GM10248 (cell line): ENCODE results near the gene GJC2.

Experiments used
- CTCF ChIA-PET: fragments of 300-600 bp; sonication (Branson Sonifier 250); formaldehyde crosslinking; extraction: SDS; loops from one replicate; lab custom pipeline; 2021; ENCODE audit warnings: antibody characterized with exemption; lab: Yijun Ruan, JAX
- POLR2A ChIA-PET: fragments of 350-650 bp; sonication (Branson Sonifier 250); formaldehyde crosslinking; extraction: SDS; loops from one replicate; lab custom pipeline; 2020; ENCODE audit warnings: antibody characterized with exemption; lab: Yijun Ruan, JAX
- DNase-seq: peaks from one replicate; pipeline ENCODE4 v3.0.0; 2012; ENCODE audit errors: extremely low spot score
- TF ChIP-seq, protein P1 (sequence below): IDR thresholded peaks from 2 replicates; pipeline ENCODE4 v1.5.1; 2012; ENCODE audit warnings: mild to moderate bottlenecking, low read depth; ENCODE audit errors: extremely low read depth, missing control alignments, control extremely low read depth

GJC2 gene

DNA sequence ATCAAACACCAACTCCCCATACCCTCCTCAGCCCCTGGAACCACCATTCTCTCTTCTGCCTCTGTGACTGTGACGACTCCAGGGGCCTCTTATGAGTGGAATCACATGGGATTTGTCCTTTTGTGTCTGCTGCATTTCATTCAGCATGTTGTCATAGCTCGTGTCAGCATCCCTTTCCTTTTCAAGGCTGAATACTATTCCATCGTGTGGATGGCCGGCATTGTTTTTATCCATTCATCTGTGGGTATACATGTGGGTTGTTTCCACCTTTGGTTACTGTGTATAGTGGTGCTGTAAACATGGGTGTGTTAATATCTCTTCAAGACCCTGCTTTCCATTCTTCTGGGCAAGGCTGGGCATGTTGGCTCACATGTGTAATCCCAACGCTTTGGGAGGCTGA lies 41.0 kb downstream of the GJC2 start:
- ChIA-PET POLR2A (no interaction called here), CTCF (interaction anchor here (1.0 to 1.4 kb wide), 2 partner anchors 23 to 60 kb away, joined by 3 to 4 read pairs; no protein-coding TSS in a partner anchor)
- TF ChIP-seq, protein P1, sequence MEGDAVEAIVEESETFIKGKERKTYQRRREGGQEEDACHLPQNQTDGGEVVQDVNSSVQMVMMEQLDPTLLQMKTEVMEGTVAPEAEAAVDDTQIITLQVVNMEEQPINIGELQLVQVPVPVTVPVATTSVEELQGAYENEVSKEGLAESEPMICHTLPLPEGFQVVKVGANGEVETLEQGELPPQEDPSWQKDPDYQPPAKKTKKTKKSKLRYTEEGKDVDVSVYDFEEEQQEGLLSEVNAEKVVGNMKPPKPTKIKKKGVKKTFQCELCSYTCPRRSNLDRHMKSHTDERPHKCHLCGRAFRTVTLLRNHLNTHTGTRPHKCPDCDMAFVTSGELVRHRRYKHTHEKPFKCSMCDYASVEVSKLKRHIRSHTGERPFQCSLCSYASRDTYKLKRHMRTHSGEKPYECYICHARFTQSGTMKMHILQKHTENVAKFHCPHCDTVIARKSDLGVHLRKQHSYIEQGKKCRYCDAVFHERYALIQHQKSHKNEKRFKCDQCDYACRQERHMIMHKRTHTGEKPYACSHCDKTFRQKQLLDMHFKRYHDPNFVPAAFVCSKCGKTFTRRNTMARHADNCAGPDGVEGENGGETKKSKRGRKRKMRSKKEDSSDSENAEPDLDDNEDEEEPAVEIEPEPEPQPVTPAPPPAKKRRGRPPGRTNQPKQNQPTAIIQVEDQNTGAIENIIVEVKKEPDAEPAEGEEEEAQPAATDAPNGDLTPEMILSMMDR = no peak
- no peak for DNase-seq

DNA sequence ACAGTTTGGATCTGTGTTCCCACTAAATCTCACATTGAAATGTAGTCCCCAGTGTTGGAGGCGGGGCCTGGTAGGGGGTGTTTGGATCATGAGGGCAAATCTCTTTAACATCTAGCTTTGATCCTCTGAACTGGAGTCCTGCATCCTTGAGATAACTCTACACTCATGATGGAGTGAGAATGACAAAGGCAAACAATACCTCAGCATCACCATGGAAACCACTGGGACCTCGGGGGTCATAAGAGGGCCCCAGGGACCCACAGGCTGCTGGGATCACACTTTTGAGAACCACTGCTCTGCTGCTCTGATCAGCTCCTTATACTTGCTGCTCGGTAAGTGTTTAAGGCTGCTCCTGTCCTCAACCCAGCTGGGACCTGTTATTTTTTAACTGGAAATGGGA lies 44.7 kb downstream of the GJC2 start:
- TF ChIP-seq, protein P1 = no peak
- ChIA-PET CTCF (no interaction called here), POLR2A (no interaction called here)
- DNase-seq = no peak

DNA sequence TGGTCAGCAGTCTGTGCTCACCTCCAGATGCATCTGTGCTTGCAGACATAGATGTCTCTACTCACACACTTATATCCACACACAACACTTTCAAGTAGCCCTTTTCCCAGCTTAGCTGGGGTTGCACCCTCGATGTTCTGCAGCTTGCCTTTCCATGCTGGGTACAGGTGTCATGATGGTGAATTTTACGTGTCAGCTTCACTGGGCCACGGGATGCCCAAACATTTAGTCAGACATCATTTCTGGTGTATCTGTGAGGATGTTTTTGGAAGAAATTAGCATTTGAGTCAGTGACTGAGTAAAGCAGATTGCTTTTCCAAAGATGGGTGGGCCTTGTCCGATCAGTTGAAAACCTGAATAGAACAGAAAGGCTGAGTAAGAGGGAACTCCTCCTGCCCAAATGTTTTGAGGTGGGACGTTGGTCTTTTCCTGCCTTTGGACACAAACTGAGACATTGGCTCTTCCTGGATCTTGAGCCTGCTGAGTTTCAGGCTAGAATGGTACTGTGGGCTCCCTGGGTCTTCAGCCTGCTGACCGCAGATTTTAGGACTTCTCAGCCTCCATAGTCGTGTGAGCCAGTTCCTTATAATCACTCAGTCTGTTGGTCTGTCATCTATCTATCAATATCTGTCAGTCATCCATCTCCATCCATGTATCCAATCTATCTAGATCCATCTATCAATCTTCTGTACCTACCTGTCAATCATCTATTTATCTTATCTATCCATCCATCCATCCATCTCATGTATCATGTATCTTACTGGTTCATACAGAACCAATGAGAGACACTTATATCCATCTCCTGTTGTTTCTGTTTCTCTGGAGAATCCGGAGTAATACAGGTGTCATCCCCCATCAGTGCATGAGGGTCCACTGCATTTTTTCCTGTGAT lies 45.4 kb downstream of the GJC2 start:
- POLR2A ChIA-PET = no interaction called here
- TF ChIP-seq, protein P1 = no peak
- CTCF ChIA-PET = no interaction called here
- no peak for DNase-seq

DNA sequence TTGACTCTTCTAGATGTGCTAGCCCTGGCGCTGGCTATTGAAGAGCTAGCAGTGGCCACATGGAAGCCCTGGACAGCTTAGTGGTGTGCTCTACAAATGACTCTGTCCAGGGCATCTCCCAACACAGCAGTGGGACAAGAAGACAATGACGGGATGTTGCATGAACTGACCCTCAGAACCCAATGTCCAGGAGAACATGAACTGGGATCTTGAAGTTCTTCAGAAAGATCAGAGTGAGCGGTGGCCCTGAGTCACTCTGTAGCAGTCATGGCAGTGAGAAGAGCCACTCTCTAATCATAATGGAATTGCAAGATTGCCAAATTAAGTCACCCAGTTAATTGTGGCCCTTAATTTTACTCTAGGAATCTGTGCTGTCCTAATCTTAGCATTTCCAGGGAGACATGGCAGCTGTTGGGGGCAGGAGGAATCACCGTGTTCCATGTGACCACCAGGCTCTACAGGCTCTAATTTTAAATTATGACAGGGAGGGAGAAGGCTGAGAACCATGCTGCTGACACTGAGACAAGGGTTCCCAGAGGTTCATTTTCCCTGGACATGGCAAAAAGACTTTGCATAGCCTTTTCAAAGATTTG lies 47.9 kb downstream of the GJC2 start:
- CTCF ChIA-PET = no interaction called here
- no peak for DNase-seq
- TF ChIP-seq, protein P1 = no peak
- POLR2A ChIA-PET = no interaction called here

DNA sequence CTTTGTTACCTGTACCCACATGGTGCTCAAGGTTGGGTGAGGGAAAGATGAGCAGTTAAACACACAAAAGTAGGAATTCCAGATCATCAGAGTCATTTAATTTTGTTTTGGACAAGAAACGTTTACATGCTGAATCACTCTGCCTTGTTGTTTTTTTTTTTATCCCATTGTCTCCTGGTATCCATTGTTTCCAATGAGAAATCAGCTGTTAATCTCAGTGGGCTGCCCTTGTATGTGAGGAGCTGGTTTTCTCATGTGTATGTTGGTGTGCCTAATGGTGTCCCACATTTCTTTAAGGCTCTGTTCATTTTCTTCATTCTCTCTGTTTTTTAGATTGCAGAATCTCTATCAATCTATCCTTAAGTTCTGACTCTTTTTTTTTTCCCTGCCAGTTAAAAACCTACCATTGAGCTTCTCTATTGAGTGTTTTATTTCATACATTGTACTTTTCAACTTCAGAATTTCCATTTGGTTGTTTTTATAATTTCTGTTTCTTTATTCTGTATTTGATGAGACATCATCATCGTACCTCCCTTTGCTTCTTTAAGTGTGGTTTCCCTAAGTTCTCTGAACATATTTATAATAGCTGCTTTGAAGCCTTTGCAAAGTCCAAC lies 49.4 kb downstream of the GJC2 start:
- ChIA-PET CTCF (no interaction called here), POLR2A (no interaction called here)
- TF ChIP-seq, protein P1 = no peak
- DNase-seq = no peak

DNA sequence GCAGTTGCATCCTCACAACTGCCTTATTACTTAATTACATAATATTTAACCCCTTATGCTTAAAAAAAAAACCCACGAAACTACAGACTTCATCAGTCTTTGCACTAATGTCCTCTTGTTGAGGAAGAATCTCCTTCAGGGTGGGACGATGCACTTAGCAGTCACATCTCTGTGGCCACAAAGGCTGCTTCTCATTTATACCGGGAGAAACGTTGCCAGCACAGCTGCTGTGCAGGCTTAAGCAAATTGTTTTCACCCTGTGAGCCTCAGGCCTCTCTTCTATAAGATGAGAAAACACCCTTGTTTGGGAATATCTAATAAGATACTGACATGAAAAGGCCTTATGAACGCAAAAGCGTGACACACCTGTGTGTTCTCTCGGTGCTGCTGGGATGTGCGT lies 55.2 kb downstream of the GJC2 start:
- ChIA-PET CTCF (no interaction called here), POLR2A (no interaction called here)
- TF ChIP-seq, protein P1 = no peak
- DNase-seq = no peak
